ENCODE data around the gene GRM5.

- TF ChIP-seq POLR2A (IDR thresholded peaks at IDR 0.05) (no peak), CTCF (IDR thresholded peaks at IDR 0.05) (no peak)
Measured at GRCh38 chr11:88576741-88577140, 489.0 kb downstream of the GRM5 start.
